ENCODE results near the gene SPRY2. TPM values are rescaled to one million over a fixed set of nuclear protein-coding genes. Genes with fewer than 3 reads are reported as not detected.

The SPRY2 gene
- total RNA-seq, 1 donor from 2014 or later = 52.2 TPM

GRCh38 chr13:80339912-80340650, 845 bp downstream of the SPRY2 start:
- Histone ChIP-seq H3K27me3 (ENCODE audit: control insufficient read depth in 3 of 3, insufficient read depth in 3 of 3, low read length in 3 of 3) (no peaks in the 10 kb centered on the region), H3K36me3 (ENCODE audit: control insufficient read depth in 3 of 3, insufficient read depth in 3 of 3, low read length in 3 of 3) (peaks cover 7 to 14% (median 8%) of the 10 kb centered on the region in 3 donors), H3K9ac (ENCODE audit: low read depth in 1 of 3, low read length in 3 of 3) (peak overlapping the region; percentile 92 to 99 (median 97)), H3K4me1 (ENCODE audit: control insufficient read depth in 3 of 3, insufficient read depth in 3 of 3, low read length in 3 of 3) (peaks cover 17 to 30% (median 29%) of the 10 kb centered on the region in 3 donors), H3K4me3 (ENCODE audit: low read length in 3 of 3) (peak overlapping the region; percentile 93 to 97 (median 96)), H3K9me3 (ENCODE audit: control insufficient read depth in 3 of 3, low read length in 3 of 3) (no peaks in the 10 kb centered on the region), H3K27ac (ENCODE audit: low read depth, low read length) (peak overlapping the region; percentile 91)

- Histone ChIP-seq H3K9ac (ENCODE audit: low read depth in 1 of 3, low read length in 3 of 3) (peak overlapping the region; percentile 92 to 99 (median 97)), H3K36me3 (ENCODE audit: control insufficient read depth in 3 of 3, insufficient read depth in 3 of 3, low read length in 3 of 3) (peaks cover 7 to 14% (median 8%) of the 10 kb centered on the region in 3 donors), H3K27ac (ENCODE audit: low read depth, low read length) (peak overlapping the region; percentile 91), H3K4me3 (ENCODE audit: low read length in 3 of 3) (peak overlapping the region; percentile 93 to 97 (median 96)), H3K27me3 (ENCODE audit: control insufficient read depth in 3 of 3, insufficient read depth in 3 of 3, low read length in 3 of 3) (no peaks in the 10 kb centered on the region), H3K4me1 (ENCODE audit: control insufficient read depth in 3 of 3, insufficient read depth in 3 of 3, low read length in 3 of 3) (peaks cover 20 to 30% (median 29%) of the 10 kb centered on the region in 3 donors), H3K9me3 (ENCODE audit: control insufficient read depth in 3 of 3, low read length in 3 of 3) (no peaks in the 10 kb centered on the region)
Observed at GRCh38 chr13:80339563-80339911, 1.4 kb downstream of the SPRY2 start.

GRCh38 chr13:80338781-80339562, 2.0 kb downstream of the SPRY2 start:
- Histone ChIP-seq H3K9me3 (ENCODE audit: control insufficient read depth in 3 of 3, low read length in 3 of 3) (no peaks in the 10 kb centered on the region), H3K36me3 (ENCODE audit: control insufficient read depth in 3 of 3, insufficient read depth in 3 of 3, low read length in 3 of 3) (peaks cover 7 to 14% (median 8%) of the 10 kb centered on the region in 3 donors), H3K4me1 (ENCODE audit: control insufficient read depth in 3 of 3, insufficient read depth in 3 of 3, low read length in 3 of 3) (peaks cover 20 to 30% (median 29%) of the 10 kb centered on the region in 3 donors), H3K27me3 (ENCODE audit: control insufficient read depth in 3 of 3, insufficient read depth in 3 of 3, low read length in 3 of 3) (no peaks in the 10 kb centered on the region), H3K4me3 (ENCODE audit: low read length in 3 of 3) (peak overlapping the region; percentile 93 to 97 (median 96)), H3K9ac (ENCODE audit: low read depth in 1 of 3, low read length in 3 of 3) (peak overlapping the region; percentile 92 to 99 (median 97)), H3K27ac (ENCODE audit: low read depth, low read length) (peak overlapping the region; percentile 91)

GRCh38 chr13:80337288-80338081, 3.4 kb downstream of the SPRY2 start:
- H3K27ac ChIP-seq (ENCODE audit: low read depth, low read length) = peak overlapping the region; percentile 91
- H3K9me3 ChIP-seq (ENCODE audit: control insufficient read depth in 3 of 3, low read length in 3 of 3) = no peaks in the 10 kb centered on the region
- peak overlapping the region; percentile 57 to 99 (median 97) for H3K9ac ChIP-seq (ENCODE audit: low read depth in 1 of 3, low read length in 3 of 3)
- peaks cover 19 to 23% (median 20%) of the 10 kb centered on the region in 3 donors for H3K4me1 ChIP-seq (ENCODE audit: control insufficient read depth in 3 of 3, insufficient read depth in 3 of 3, low read length in 3 of 3)
- H3K4me3 ChIP-seq (ENCODE audit: low read length in 3 of 3) = peak overlapping the region; percentile 93 to 97 (median 96)
- H3K36me3 ChIP-seq (ENCODE audit: control insufficient read depth in 3 of 3, insufficient read depth in 3 of 3, low read length in 3 of 3) = peaks cover 7 to 18% (median 8%) of the 10 kb centered on the region in 3 donors
- no peaks in the 10 kb centered on the region for H3K27me3 ChIP-seq (ENCODE audit: control insufficient read depth in 3 of 3, insufficient read depth in 3 of 3, low read length in 3 of 3)

- Histone ChIP-seq H3K36me3 (ENCODE audit: control insufficient read depth in 3 of 3, insufficient read depth in 3 of 3, low read length in 3 of 3) (peaks cover 11 to 18% (median 11%) of the 10 kb centered on the region in 3 donors), H3K4me1 (ENCODE audit: control insufficient read depth in 3 of 3, insufficient read depth in 3 of 3, low read length in 3 of 3) (peaks cover 16 to 20% (median 19%) of the 10 kb centered on the region in 3 donors), H3K9me3 (ENCODE audit: control insufficient read depth in 3 of 3, low read length in 3 of 3) (no peaks in the 10 kb centered on the region)
Observed at GRCh38 chr13:80336776-80337287, 4.1 kb downstream of the SPRY2 start.

GRCh38 chr13:80336370-80336769, 4.6 kb downstream of the SPRY2 start:
- peak overlapping the region in 2 of 3 donors; percentile 97 to 99 for H3K9ac ChIP-seq (ENCODE audit: low read depth in 1 of 3, low read length in 3 of 3)
- H3K27ac ChIP-seq (ENCODE audit: low read depth, low read length) = peak overlapping the region; percentile 91
- H3K4me1 ChIP-seq (ENCODE audit: control insufficient read depth in 3 of 3, insufficient read depth in 3 of 3, low read length in 3 of 3) = peaks cover 16 to 20% (median 19%) of the 10 kb centered on the region in 3 donors
- H3K27me3 ChIP-seq (ENCODE audit: control insufficient read depth in 3 of 3, insufficient read depth in 3 of 3, low read length in 3 of 3) = no peaks in the 10 kb centered on the region
- H3K36me3 ChIP-seq (ENCODE audit: control insufficient read depth in 3 of 3, insufficient read depth in 3 of 3, low read length in 3 of 3) = peaks cover 11 to 18% (median 14%) of the 10 kb centered on the region in 3 donors
- peak overlapping the region; percentile 93 to 97 (median 96) for H3K4me3 ChIP-seq (ENCODE audit: low read length in 3 of 3)
- H3K9me3 ChIP-seq (ENCODE audit: control insufficient read depth in 3 of 3, low read length in 3 of 3) = no peaks in the 10 kb centered on the region

More at GRCh38 chr13:80336776-80337287, 4.1 kb downstream of the SPRY2 start:
- Histone ChIP-seq H3K27ac (ENCODE audit: low read depth, low read length) (peak overlapping the region; percentile 91), H3K9ac (ENCODE audit: low read depth in 1 of 3, low read length in 3 of 3) (peak overlapping the region; percentile 57 to 99 (median 97)), H3K4me3 (ENCODE audit: low read length in 3 of 3) (peak overlapping the region; percentile 93 to 97 (median 96)), H3K27me3 (ENCODE audit: control insufficient read depth in 3 of 3, insufficient read depth in 3 of 3, low read length in 3 of 3) (no peaks in the 10 kb centered on the region)

GRCh38 chr13:80334597-80335260, 6.2 kb downstream of the SPRY2 start:
- Histone ChIP-seq H3K36me3 (ENCODE audit: control insufficient read depth in 3 of 3, insufficient read depth in 3 of 3, low read length in 3 of 3) (peaks cover 11 to 18% (median 18%) of the 10 kb centered on the region in 3 donors), H3K27me3 (ENCODE audit: control insufficient read depth in 3 of 3, insufficient read depth in 3 of 3, low read length in 3 of 3) (no peaks in the 10 kb centered on the region), H3K9ac (ENCODE audit: low read depth in 1 of 3, low read length in 3 of 3) (no peak overlapping the region), H3K9me3 (ENCODE audit: control insufficient read depth in 3 of 3, low read length in 3 of 3) (no peaks in the 10 kb centered on the region), H3K4me1 (ENCODE audit: control insufficient read depth in 3 of 3, insufficient read depth in 3 of 3, low read length in 3 of 3) (peaks cover 21 to 23% (median 23%) of the 10 kb centered on the region in 3 donors), H3K27ac (ENCODE audit: low read depth, low read length) (no peak overlapping the region), H3K4me3 (ENCODE audit: low read length in 3 of 3) (no peak overlapping the region)

- Histone ChIP-seq H3K9ac (ENCODE audit: low read depth in 1 of 3, low read length in 3 of 3) (no peak overlapping the region), H3K27ac (ENCODE audit: low read depth, low read length) (no peak overlapping the region), H3K27me3 (ENCODE audit: control insufficient read depth in 3 of 3, insufficient read depth in 3 of 3, low read length in 3 of 3) (no peaks in the 10 kb centered on the region), H3K36me3 (ENCODE audit: control insufficient read depth in 3 of 3, insufficient read depth in 3 of 3, low read length in 3 of 3) (peaks cover 7 to 13% (median 7%) of the 10 kb centered on the region in 3 donors), H3K4me3 (ENCODE audit: low read length in 3 of 3) (no peak overlapping the region), H3K9me3 (ENCODE audit: control insufficient read depth in 3 of 3, low read length in 3 of 3) (no peaks in the 10 kb centered on the region), H3K4me1 (ENCODE audit: control insufficient read depth in 3 of 3, insufficient read depth in 3 of 3, low read length in 3 of 3) (peaks cover 15 to 20% (median 19%) of the 10 kb centered on the region in 3 donors)
Observed at GRCh38 chr13:80331984-80332383, 8.9 kb downstream of the SPRY2 start.

- no peaks in the 10 kb centered on the region for H3K9me3 ChIP-seq (ENCODE audit: control insufficient read depth in 3 of 3, low read length in 3 of 3)
- no peak overlapping the region for H3K4me3 ChIP-seq (ENCODE audit: low read length in 3 of 3)
- H3K9ac ChIP-seq (ENCODE audit: low read depth in 1 of 3, low read length in 3 of 3) = no peak overlapping the region
- peaks cover 4 to 10% (median 4%) of the 10 kb centered on the region in 3 donors for H3K36me3 ChIP-seq (ENCODE audit: control insufficient read depth in 3 of 3, insufficient read depth in 3 of 3, low read length in 3 of 3)
- no peak overlapping the region for H3K27ac ChIP-seq (ENCODE audit: low read depth, low read length)
- peaks cover 6 to 11% (median 8%) of the 10 kb centered on the region in 3 donors for H3K4me1 ChIP-seq (ENCODE audit: control insufficient read depth in 3 of 3, insufficient read depth in 3 of 3, low read length in 3 of 3)
- no peaks in the 10 kb centered on the region for H3K27me3 ChIP-seq (ENCODE audit: control insufficient read depth in 3 of 3, insufficient read depth in 3 of 3, low read length in 3 of 3)
Observed at GRCh38 chr13:80329250-80329649, 11.7 kb downstream of the SPRY2 start.

Data from skeletal muscle tissue (tissue), 4 donors.